ENCODE measurements around the gene ATXN1.

GRCh38 chr6:16251706-16252105 is 509.6 kb downstream of the ATXN1 start:
- no peak for TF ChIP-seq EZH2 (IDR thresholded peaks at IDR 0.05; ENCODE audit: low read depth, unreplicated experiment)
- no peak for TF ChIP-seq EZH2phosphoT487 (IDR thresholded peaks at IDR 0.05; ENCODE audit: unreplicated experiment)
- no peak for TF ChIP-seq CTCF (conservative IDR thresholded peaks at IDR 0.05; ENCODE audit: low read depth in 2 of 2)
- no peak for TF ChIP-seq POLR2AphosphoS5 (IDR thresholded peaks at IDR 0.05; ENCODE audit: low read depth)
- TF ChIP-seq REST (IDR thresholded peaks at IDR 0.05; ENCODE audit: unreplicated experiment) = no peak
- no peak for TF ChIP-seq STAT1 (IDR thresholded peaks at IDR 0.05; ENCODE audit: unreplicated experiment)
- no peak for TF ChIP-seq CREB1 (CRISPR knock-in tag; IDR thresholded peaks at IDR 0.05; ENCODE audit: low read depth)
- TF ChIP-seq JUNB (IDR thresholded peaks at IDR 0.05; ENCODE audit: unreplicated experiment) = no peak
- no peak for TF ChIP-seq NANOG (IDR thresholded peaks at IDR 0.05; ENCODE audit: borderline replicate concordance)
- no peak for TF ChIP-seq ZNF462 (CRISPR knock-in tag; IDR thresholded peaks at IDR 0.05)
- no peak for TF ChIP-seq ETS1 (IDR thresholded peaks at IDR 0.05)
- TF ChIP-seq ZNF331 (CRISPR knock-in tag; IDR thresholded peaks at IDR 0.05; ENCODE audit: low read depth) = no peak

Data from GM23338 (cell line).